Mesenchymal stem cell (in vitro differentiated cells and primary cell): ENCODE data around the gene AVP.
A peak's percentile ranks its signal among the peaks of the same experiment; 100 is the strongest.

Experiments used
- DNase-seq: peaks from one replicate; pipeline ENCODE4 v3.0.0-alpha.2; 2013
- H2AFZ ChIP-seq: one replicate; pipeline ENCODE4 v1.6.1; 2013; ENCODE audit warnings: low read depth, mild to moderate bottlenecking, control low read depth, inconsistent platforms, low read length, moderate library complexity
- H2AK5ac ChIP-seq: 2 replicates; pipeline ENCODE4 v1.6.1; 2013; ENCODE audit warnings: low read length, moderate library complexity, mild to moderate bottlenecking, inconsistent platforms; ENCODE audit not compliant: severe bottlenecking
- H2BK120ac ChIP-seq: one replicate; pipeline ENCODE4 v1.6.1; 2013; ENCODE audit warnings: low read depth, mild to moderate bottlenecking, inconsistent platforms, low read length, moderate library complexity
- H2BK12ac ChIP-seq, 2 experiments: one replicate each; pipeline ENCODE4 v1.6.1; 2013; ENCODE audit warnings: inconsistent platforms in 2 of 2, low read length in 2 of 2, mild to moderate bottlenecking in 2 of 2, moderate library complexity in 2 of 2, control low read depth in 1 of 2
- H2BK15ac ChIP-seq: one replicate; pipeline ENCODE4 v1.6.1; 2013; ENCODE audit warnings: mild to moderate bottlenecking, low read depth, inconsistent platforms; ENCODE audit not compliant: poor library complexity, severe bottlenecking
- H2BK5ac ChIP-seq: 2 replicates; pipeline ENCODE4 v1.6.1; 2013; ENCODE audit warnings: low read depth, mild to moderate bottlenecking, low read length, control low read depth, inconsistent platforms; ENCODE audit not compliant: poor library complexity, severe bottlenecking
- H3K14ac ChIP-seq, 2 experiments: one replicate each; pipeline ENCODE4 v1.6.1; 2013; ENCODE audit warnings: inconsistent platforms in 2 of 2, low read length in 2 of 2, control low read depth in 1 of 2, mild to moderate bottlenecking in 1 of 2, moderate library complexity in 1 of 2
- H3K18ac ChIP-seq, 2 experiments: one replicate each; pipeline ENCODE4 v1.6.1; 2013; ENCODE audit warnings: inconsistent platforms in 2 of 2, low read length in 2 of 2, control low read depth in 1 of 2, low read depth in 1 of 2, mild to moderate bottlenecking in 1 of 2
- H3K23ac ChIP-seq, 2 experiments: one replicate each; pipeline ENCODE4 v1.6.1; 2013; ENCODE audit warnings: inconsistent platforms in 2 of 2, low read length in 2 of 2, mild to moderate bottlenecking in 2 of 2, moderate library complexity in 2 of 2, control low read depth in 1 of 2
- H3K27ac ChIP-seq: 2 replicates; pipeline ENCODE4 v1.5.1; 2013; ENCODE audit warnings: mild to moderate bottlenecking, moderate library complexity, low read length, control low read depth, inconsistent platforms; ENCODE audit not compliant: poor library complexity, severe bottlenecking
- H3K27me3 ChIP-seq, 2 experiments: 2 replicates each; pipeline versions ENCODE4 v1.6.1 to v1.7.0; 2013; ENCODE audit warnings: low read length in 2 of 2, mild to moderate bottlenecking in 2 of 2, moderate library complexity in 2 of 2, control low read depth in 1 of 2, inconsistent platforms in 1 of 2; ENCODE audit not compliant: control insufficient read depth in 1 of 2, insufficient read depth in 1 of 2
- H3K36me3 ChIP-seq, 2 experiments: 2 replicates each; pipeline versions ENCODE4 v1.6.1 to v1.7.0; 2013; ENCODE audit warnings: low read length in 2 of 2, control low read depth in 1 of 2, inconsistent platforms in 1 of 2, low read depth in 1 of 2, mild to moderate bottlenecking in 1 of 2; ENCODE audit not compliant: insufficient read depth in 2 of 2, control insufficient read depth in 1 of 2
- H3K4ac ChIP-seq, 2 experiments: one replicate each; pipeline ENCODE4 v1.6.1; 2013; ENCODE audit warnings: inconsistent platforms in 2 of 2, low read length in 2 of 2, mild to moderate bottlenecking in 2 of 2, moderate library complexity in 2 of 2, control low read depth in 1 of 2, low read depth in 1 of 2
- H3K4me1 ChIP-seq: 2 replicates; pipeline ENCODE4 v1.6.1; 2013; ENCODE audit warnings: low read depth, low read length, control low read depth; ENCODE audit not compliant: control insufficient read depth, insufficient read depth
- H3K4me2 ChIP-seq: 2 replicates; pipeline ENCODE4 v1.6.1; 2013; ENCODE audit warnings: low read length, mild to moderate bottlenecking, inconsistent platforms; ENCODE audit not compliant: poor library complexity, severe bottlenecking
- H3K4me3 ChIP-seq, 2 experiments: 2 replicates each; pipeline versions ENCODE4 v1.5.1 to v1.7.0; 2013; ENCODE audit warnings: low read length in 2 of 2, mild to moderate bottlenecking in 2 of 2, control low read depth in 1 of 2, low read depth in 1 of 2; ENCODE audit not compliant: insufficient read depth in 1 of 2
- H3K79me1 ChIP-seq: replicated peaks from 2 replicates; pipeline ENCODE4 v1.6.1; 2013; ENCODE audit warnings: mild to moderate bottlenecking, control low read depth, low read length, inconsistent platforms; ENCODE audit not compliant: poor library complexity, severe bottlenecking
- H3K9ac ChIP-seq: 2 replicates; pipeline ENCODE4 v1.7.0; 2013; ENCODE audit warnings: mild to moderate bottlenecking, low read length, moderate library complexity
- H3K9me3 ChIP-seq: 2 replicates; pipeline ENCODE4 v1.7.0; 2013; ENCODE audit warnings: mild to moderate bottlenecking, low read length; ENCODE audit not compliant: control insufficient read depth
- H4K8ac ChIP-seq: one replicate; pipeline ENCODE4 v1.6.1; 2013; ENCODE audit warnings: inconsistent platforms, mild to moderate bottlenecking, low read length, moderate library complexity
- H4K91ac ChIP-seq: one replicate; pipeline ENCODE4 v1.6.1; 2013; ENCODE audit warnings: mild to moderate bottlenecking, low read length, inconsistent platforms
- WGBS: methylation state at CpG from one replicate; pipeline ENCODE4 v1.1.7; 2013; ENCODE audit warnings: mixed read lengths; 5-methylcytosine and 5-hydroxymethylcytosine counted together

AVP gene

GRCh38 chr20:3059489-3059888 is 25.0 kb downstream of the AVP start:
- DNase-seq, result no peak
- Histone ChIP-seq H3K18ac (no peak overlapping the region), H4K8ac (no peak overlapping the region), H3K27ac (no peak overlapping the region), H3K4ac (no peak overlapping the region), H4K91ac (no peak overlapping the region), H3K4me3 (no peak overlapping the region), H2AFZ (no peak overlapping the region), H3K4me1 (no peaks in the 10 kb centered on the region), H3K4me2 (no peak overlapping the region), H2BK120ac (no peak overlapping the region), H3K14ac (peak overlapping the region in 1 of 2 experiments; percentile 1), H3K23ac (no peak overlapping the region), H3K9me3 (no peaks in the 10 kb centered on the region), H3K27me3 (no peaks in the 10 kb centered on the region), H2AK5ac (no peak overlapping the region), H3K79me1 (no peaks in the 10 kb centered on the region), H2BK5ac (no peak overlapping the region), H2BK12ac (no peak overlapping the region), H3K36me3 (no peaks in the 10 kb centered on the region), H3K9ac (no peak overlapping the region), H2BK15ac (no peak overlapping the region)
- WGBS, result 88% methylated on average over 3 of the region's 3 CpGs

DNA sequence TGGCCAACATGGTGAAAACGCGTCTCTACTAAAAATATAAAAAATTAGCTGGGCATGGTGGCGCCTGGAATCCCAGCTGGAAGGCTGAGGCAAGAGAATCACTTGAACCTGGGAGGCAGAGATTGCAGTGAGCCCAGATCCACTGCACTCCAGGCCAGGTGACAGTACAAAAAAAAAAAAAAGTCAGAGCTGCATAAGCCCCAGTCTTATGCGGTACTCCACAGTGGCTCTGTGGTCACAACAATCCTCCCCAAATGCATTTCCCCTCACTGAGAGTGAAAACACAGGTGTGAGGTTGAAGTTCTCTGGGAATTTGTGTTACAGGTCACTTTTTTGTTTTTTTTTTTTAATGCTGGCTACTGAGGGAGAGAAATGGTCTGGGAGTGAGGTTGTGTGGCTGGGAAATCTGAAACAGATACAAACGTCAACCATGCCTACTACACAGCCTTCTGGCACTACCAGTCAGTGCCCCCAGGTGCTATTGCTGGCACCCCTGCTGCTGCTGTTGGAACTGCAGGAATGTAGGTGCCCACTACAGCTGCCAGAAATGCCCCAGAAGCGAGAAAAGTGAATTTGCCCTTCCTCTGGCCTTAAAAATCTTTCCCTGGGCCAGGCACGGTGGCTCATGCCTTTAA is 33.0 kb downstream of the AVP start:
- H2AFZ ChIP-seq, result no peak overlapping the region
- H3K79me1 ChIP-seq, result peaks cover 11% of the 10 kb centered on the region
- DNase-seq, result no peak
- H2BK15ac ChIP-seq, result no peak overlapping the region
- H3K36me3 ChIP-seq, result peaks cover 27 to 29% of the 10 kb centered on the region in 2 experiments
- H2BK5ac ChIP-seq, result no peak overlapping the region
- H2BK120ac ChIP-seq, result no peak overlapping the region
- WGBS, result 90% methylated on average over 6 of the region's 7 CpGs
- H2AK5ac ChIP-seq, result no peak overlapping the region
- H2BK12ac ChIP-seq, result no peak overlapping the region
- H3K27ac ChIP-seq, result no peak overlapping the region
- H3K4me2 ChIP-seq, result no peak overlapping the region
- no peaks in the 10 kb centered on the region for H3K27me3 ChIP-seq
- H4K8ac ChIP-seq, result no peak overlapping the region
- H3K23ac ChIP-seq, result no peak overlapping the region
- no peaks in the 10 kb centered on the region for H3K9me3 ChIP-seq
- no peak overlapping the region for H3K4me3 ChIP-seq
- H3K18ac ChIP-seq, result no peak overlapping the region
- no peak overlapping the region for H3K9ac ChIP-seq
- no peak overlapping the region for H3K14ac ChIP-seq
- no peak overlapping the region for H4K91ac ChIP-seq
- no peak overlapping the region for H3K4ac ChIP-seq
- peaks cover 8% of the 10 kb centered on the region for H3K4me1 ChIP-seq

- Histone ChIP-seq H3K4ac (no peak overlapping the region), H3K4me1 (peaks cover 19% of the 10 kb centered on the region), H3K79me1 (peaks cover 11% of the 10 kb centered on the region), H3K36me3 (peaks cover 29 to 42% of the 10 kb centered on the region in 2 experiments), H3K14ac (no peak overlapping the region), H3K18ac (no peak overlapping the region), H3K9me3 (no peaks in the 10 kb centered on the region), H2BK120ac (no peak overlapping the region), H4K8ac (no peak overlapping the region), H3K9ac (no peak overlapping the region), H3K4me3 (no peak overlapping the region), H3K23ac (no peak overlapping the region), H2BK12ac (no peak overlapping the region), H4K91ac (no peak overlapping the region), H2AFZ (no peak overlapping the region), H2BK15ac (no peak overlapping the region), H3K27ac (no peak overlapping the region), H3K27me3 (no peaks in the 10 kb centered on the region), H2BK5ac (no peak overlapping the region), H2AK5ac (no peak overlapping the region), H3K4me2 (no peak overlapping the region)
- DNase-seq, result no peak
- WGBS, result 95% methylated on average over 13 of the region's 14 CpGs
Measured at GRCh38 chr20:3047486-3048419, 36.8 kb downstream of the AVP start.
